CD4-positive, alpha-beta memory T cell (primary cell): ENCODE measurements around the gene ACD. TPM values are rescaled to one million over a fixed set of nuclear protein-coding genes. Genes with fewer than 3 reads are reported as not detected.

Experiments
- CTCF ChIA-PET: fragments of 350-600 bp; sonication (Branson Sonifier 250); formaldehyde crosslinking; loops from one replicate; lab custom pipeline; 2021; ENCODE audit warnings: inconsistent platforms; ENCODE audit not compliant: partially characterized antibody; lab: Charles Lee
- POLR2A ChIA-PET: fragments of 350-600 bp; sonication (Branson Sonifier 250); formaldehyde crosslinking; loops from one replicate; lab custom pipeline; 2021; ENCODE audit not compliant: partially characterized antibody; lab: Charles Lee
- DNase-seq, 5 donors: peaks; one replicate each; pipeline versions ENCODE4 v3.0.0 to v3.0.0-alpha.2; 2020 to 2022; ENCODE audit warnings: mixed read lengths in 1 of 5
- H3K27ac ChIP-seq: one replicate; pipeline ENCODE4 v1.7.0; 2013; ENCODE audit warnings: low read depth, low read length
- H3K27me3 ChIP-seq: 2 replicates; pipeline ENCODE4 v1.7.0; 2013; ENCODE audit warnings: mild to moderate bottlenecking, low read length, moderate library complexity; ENCODE audit not compliant: insufficient read depth
- H3K36me3 ChIP-seq: 2 replicates; pipeline ENCODE4 v1.7.0; 2013; ENCODE audit warnings: mild to moderate bottlenecking, low read length, moderate library complexity; ENCODE audit not compliant: insufficient read depth
- H3K4me1 ChIP-seq: 2 replicates; pipeline ENCODE4 v1.7.0; 2013; ENCODE audit warnings: mild to moderate bottlenecking, low read length, moderate library complexity; ENCODE audit not compliant: insufficient read depth
- H3K4me3 ChIP-seq, 2 donors: one replicate each; pipeline ENCODE4 v1.7.0; 2013; ENCODE audit warnings: low read length in 2 of 2, mild to moderate bottlenecking in 1 of 2
- H3K9me3 ChIP-seq, 2 donors: one replicate each; pipeline ENCODE4 v1.7.0; 2013; ENCODE audit warnings: low read length in 2 of 2, control low read depth in 1 of 2; ENCODE audit not compliant: control insufficient read depth in 1 of 2
- H3K27ac Mint-ChIP-seq, 7 donors: one replicate each; pipeline ENCODE4 v1.8.0; 2020 to 2021; ENCODE audit warnings: mixed read lengths in 7 of 7, mild to moderate bottlenecking in 6 of 7, inconsistent platforms in 3 of 7, moderate library complexity in 3 of 7
- H3K27me3 Mint-ChIP-seq, 2 donors: one replicate each; pipeline ENCODE4 v1.8.0; 2020 to 2021; ENCODE audit warnings: mixed read lengths in 2 of 2
- H3K36me3 Mint-ChIP-seq, 2 donors: one replicate each; pipeline ENCODE4 v1.8.0; 2020 to 2021; ENCODE audit warnings: mixed read lengths in 2 of 2, inconsistent platforms in 1 of 2, mild to moderate bottlenecking in 1 of 2
- H3K4me1 Mint-ChIP-seq, 4 donors: one replicate each; pipeline ENCODE4 v1.8.0; 2020 to 2021; ENCODE audit warnings: mixed read lengths in 4 of 4, mild to moderate bottlenecking in 1 of 4
- H3K4me3 Mint-ChIP-seq, 8 donors: one replicate each; pipeline ENCODE4 v1.8.0; 2020 to 2021; ENCODE audit warnings: mixed read lengths in 8 of 8, mild to moderate bottlenecking in 7 of 8, moderate library complexity in 6 of 8, inconsistent platforms in 3 of 8
- H3K9me3 Mint-ChIP-seq, 8 donors: one replicate each; pipeline ENCODE4 v1.8.0; 2020 to 2021; ENCODE audit warnings: mixed read lengths in 8 of 8, mild to moderate bottlenecking in 5 of 8, inconsistent platforms in 3 of 8, moderate library complexity in 1 of 8
- intact Hi-C: fragments of 100-400 bp; cut with micrococcal nuclease; formaldehyde crosslinking; loops from one replicate; pipeline ENCODE4 v1.15.1; 2023
- polyA plus RNA-seq, 2 donors: library from polyadenylated mRNA; unstranded; fragments of 300-500 nt; fragmentation: Illumina TruSeq; gene quantifications; one replicate each; pipeline ENCODE4 v1.2.3, GENCODE V29; 2021
- total RNA-seq, 2 experiments: library from RNA; stranded (reverse); gene quantifications; one replicate each; pipeline ENCODE4 v1.2.3, GENCODE V29; 2021

Gene ACD
- total and polyA plus RNA-seq, 4 experiments from 2014 or later, result 33.3 to 50.6 (median 49.1) TPM

- peak overlapping the region; percentile 86 to 99 (median 98) for H3K27ac Mint-ChIP-seq
Observed at GRCh38 chr16:67658849-67659674, 998 bp downstream of the ACD start.

GRCh38 chr16:67657751-67658518, 2.1 kb downstream of the ACD start:
- H3K27me3 Mint-ChIP-seq, result no peaks in the 10 kb centered on the region
- H3K4me3 Mint-ChIP-seq, result peak overlapping the region in 5 of 8 donors; percentile 9 to 95 (median 38)
- Histone ChIP-seq H3K9me3 (no peaks in the 10 kb centered on the region), H3K36me3 (peaks cover 24% of the 10 kb centered on the region), H3K4me3 (no peak overlapping the region), H3K27ac (no peak overlapping the region), H3K27me3 (no peaks in the 10 kb centered on the region), H3K4me1 (peaks cover 25% of the 10 kb centered on the region)
- peak overlapping the region in 6 of 7 donors; percentile 21 to 86 (median 63) for H3K27ac Mint-ChIP-seq
- CTCF ChIA-PET, result interaction anchor here (1.2 to 6.4 kb wide), 9 partner anchors 10 to 144 kb away, joined by 3 to 51 read pairs (median 12); partner anchors contain the start of genes C16orf86, CARMIL2 and ENKD1
- H3K4me1 Mint-ChIP-seq, result peaks cover 9 to 35% (median 18%) of the 10 kb centered on the region in 4 donors
- peaks cover 7 to 30% of the 10 kb centered on the region in 2 donors for H3K36me3 Mint-ChIP-seq
- DNase-seq, result no peak
- POLR2A ChIA-PET, result interaction anchor here (0.5 to 6.1 kb wide), 10 partner anchors 9 to 399 kb away, joined by 3 to 164 read pairs (median 6); partner anchors contain the start of genes CARMIL2, CTCF and TSNAXIP1
- intact Hi-C loops, result no loop called here
- H3K9me3 Mint-ChIP-seq, result no peaks in the 10 kb centered on the region

More at GRCh38 chr16:67658849-67659674, 998 bp downstream of the ACD start:
- peak overlapping the region; percentile 93 to 98 (median 95) for H3K4me3 Mint-ChIP-seq
- no peaks in the 10 kb centered on the region for H3K27me3 ChIP-seq
- intact Hi-C loops, result no loop called here
- no peaks in the 10 kb centered on the region for H3K9me3 ChIP-seq
- no peaks in the 10 kb centered on the region for H3K9me3 Mint-ChIP-seq
- H3K27me3 Mint-ChIP-seq, result no peaks in the 10 kb centered on the region
- H3K36me3 Mint-ChIP-seq, result peaks cover 7 to 30% of the 10 kb centered on the region in 2 donors
- H3K4me3 ChIP-seq, result peak overlapping the region; percentile 98 to 100
- ChIA-PET CTCF (interaction anchor here (0.6 to 6.4 kb wide), 13 partner anchors 8 to 200 kb away, joined by 3 to 51 read pairs (median 5); partner anchors contain the start of genes C16orf86, CARMIL2, CTCF and ENKD1), POLR2A (interaction anchor here (1.1 to 6.1 kb wide), 10 partner anchors 8 to 178 kb away, joined by 4 to 164 read pairs (median 10); partner anchors contain the start of genes ATP6V0D1, CARMIL2, CTCF and GFOD2)
- H3K36me3 ChIP-seq, result peaks cover 24% of the 10 kb centered on the region
- H3K4me1 ChIP-seq, result peaks cover 25% of the 10 kb centered on the region
- H3K27ac ChIP-seq, result peak overlapping the region; percentile 98
- peak in 1 of 5 donors; percentile 45 for DNase-seq
- peaks cover 9 to 35% (median 18%) of the 10 kb centered on the region in 4 donors for H3K4me1 Mint-ChIP-seq

GRCh38 chr16:67657017-67657608, 2.9 kb downstream of the ACD start:
- POLR2A ChIA-PET, result interaction anchor here (1.3 to 6.1 kb wide), 5 partner anchors 10 to 150 kb away, joined by 3 to 164 read pairs (median 8); partner anchors contain the start of genes CARMIL2, CTCF and TSNAXIP1
- Histone ChIP-seq H3K27me3 (no peaks in the 10 kb centered on the region), H3K27ac (no peak overlapping the region), H3K36me3 (peaks cover 27% of the 10 kb centered on the region), H3K4me3 (no peak overlapping the region), H3K9me3 (no peaks in the 10 kb centered on the region), H3K4me1 (peaks cover 24% of the 10 kb centered on the region)
- intact Hi-C loops, result no loop called here
- CTCF ChIA-PET, result interaction anchor here (1.2 to 6.4 kb wide), 5 partner anchors 10 to 136 kb away, joined by 4 to 51 read pairs (median 12); partner anchors contain the start of genes C16orf86, CARMIL2 and ENKD1
- H3K4me1 Mint-ChIP-seq, result peaks cover 9 to 36% (median 18%) of the 10 kb centered on the region in 4 donors
- peak overlapping the region in 3 of 7 donors; percentile 21 to 56 (median 35) for H3K27ac Mint-ChIP-seq
- no peaks in the 10 kb centered on the region for H3K9me3 Mint-ChIP-seq
- DNase-seq, result no peak
- H3K36me3 Mint-ChIP-seq, result peaks cover 9 to 32% of the 10 kb centered on the region in 2 donors
- H3K4me3 Mint-ChIP-seq, result peak overlapping the region in 1 of 8 donors; percentile 43
- H3K27me3 Mint-ChIP-seq, result no peaks in the 10 kb centered on the region

GRCh38 chr16:67656344-67657016, 3.6 kb downstream of the ACD start:
- Mint-ChIP-seq H3K4me1 (peaks cover 9 to 34% (median 16%) of the 10 kb centered on the region in 4 donors), H3K27ac (peak overlapping the region in 1 of 7 donors; percentile 75), H3K4me3 (peak overlapping the region in 1 of 8 donors; percentile 43), H3K27me3 (no peaks in the 10 kb centered on the region), H3K9me3 (peaks cover 0 to 2% (median 0%) of the 10 kb centered on the region in 8 donors), H3K36me3 (peaks cover 15 to 39% of the 10 kb centered on the region in 2 donors)
- no peak for DNase-seq
- peaks cover 33% of the 10 kb centered on the region for H3K36me3 ChIP-seq
- peaks cover 18% of the 10 kb centered on the region for H3K4me1 ChIP-seq
- intact Hi-C loops, result no loop called here
- no peaks in the 10 kb centered on the region for H3K27me3 ChIP-seq
- ChIA-PET POLR2A (interaction anchor here (0.8 to 6.1 kb wide), 4 partner anchors 9 to 150 kb away, joined by 3 to 164 read pairs (median 3); partner anchors contain the start of genes CARMIL2, CTCF and TSNAXIP1), CTCF (interaction anchor here (1.2 to 5.9 kb wide), 2 partner anchors 12 to 109 kb away, joined by 6 to 51 read pairs; partner anchors contain the start of gene CARMIL2)
- no peak overlapping the region for H3K4me3 ChIP-seq
- no peaks in the 10 kb centered on the region for H3K9me3 ChIP-seq
- H3K27ac ChIP-seq, result no peak overlapping the region

- Mint-ChIP-seq H3K27ac (peak overlapping the region in 4 of 7 donors; percentile 66 to 76 (median 74)), H3K4me3 (no peak overlapping the region), H3K9me3 (peaks cover 0 to 2% (median 0%) of the 10 kb centered on the region in 8 donors), H3K36me3 (peaks cover 23 to 44% of the 10 kb centered on the region in 2 donors), H3K27me3 (no peaks in the 10 kb centered on the region), H3K4me1 (peaks cover 13 to 32% (median 18%) of the 10 kb centered on the region in 4 donors)
- intact Hi-C loops, result no loop called here
- Histone ChIP-seq H3K4me1 (peaks cover 12% of the 10 kb centered on the region), H3K27ac (no peak overlapping the region), H3K4me3 (no peak overlapping the region), H3K36me3 (peaks cover 44% of the 10 kb centered on the region), H3K9me3 (no peaks in the 10 kb centered on the region), H3K27me3 (no peaks in the 10 kb centered on the region)
- ChIA-PET POLR2A (interaction anchor here (6.1 kb wide), 1 partner anchor 8 kb away, joined by 164 read pairs; the partner anchor contains the start of gene CARMIL2), CTCF (no interaction called here)
- no peak for DNase-seq
Observed at GRCh38 chr16:67655363-67655762, 4.7 kb downstream of the ACD start.
